ENCODE results near the gene MAP2K3. TPM values are rescaled to one million over a fixed set of nuclear protein-coding genes. Genes with fewer than 3 reads are reported as not detected.

The MAP2K3 gene
- total RNA-seq, 4 donors from 2014 or later = 44.4 to 148 (median 59.6) TPM

DNA sequence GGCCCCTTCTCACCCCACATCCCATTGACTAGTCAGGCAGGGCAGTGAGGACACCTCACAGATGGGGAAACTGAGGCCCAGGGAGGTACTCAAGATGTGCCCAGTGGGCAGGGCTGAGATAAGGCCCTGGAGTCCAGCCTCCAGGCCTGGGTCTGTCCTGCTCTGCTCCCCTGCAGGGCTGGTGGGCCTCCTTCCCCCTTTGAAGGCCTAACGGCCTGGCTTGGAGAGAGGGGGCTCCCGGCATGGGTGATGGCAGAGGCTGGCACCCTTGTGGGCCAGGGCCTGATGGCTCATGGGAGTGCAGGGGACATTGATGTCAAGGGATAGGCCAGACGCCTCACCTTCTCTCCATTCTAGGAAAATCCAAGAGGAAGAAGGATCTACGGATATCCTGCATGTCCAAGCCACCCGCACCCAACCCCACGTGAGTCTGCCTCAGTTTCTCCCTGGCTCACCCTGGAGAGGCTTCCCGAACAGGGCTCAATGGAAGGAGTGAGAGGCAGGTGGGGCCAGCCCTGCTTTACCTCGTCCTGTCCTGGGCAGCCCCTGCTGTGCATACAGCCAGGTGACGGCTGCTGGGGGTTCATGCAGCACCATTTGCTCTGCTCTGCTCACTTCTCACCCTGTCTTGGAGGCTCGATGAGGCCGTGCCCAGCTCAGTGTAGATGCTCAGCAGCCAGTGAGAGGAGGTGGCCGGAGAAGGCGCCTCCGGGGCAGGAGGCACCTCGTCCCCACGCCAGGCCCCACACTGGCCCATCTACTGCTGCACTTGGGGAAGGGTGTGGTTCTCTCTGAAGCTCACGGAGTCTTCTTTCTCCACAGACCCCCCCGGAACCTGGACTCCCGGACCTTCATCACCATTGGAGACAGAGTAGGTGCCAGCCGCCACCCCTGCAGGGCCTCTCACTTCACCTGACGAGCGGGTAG, 13.8 kb downstream of the MAP2K3 start:
- Histone ChIP-seq H3K27ac (no peak overlapping the region), H3K27me3 (no peaks in the 10 kb centered on the region), H3K4me3 (no peak overlapping the region), H3K36me3 (peaks cover 0 to 15% (median 4%) of the 10 kb centered on the region in 4 donors), H3K9me3 (no peaks in the 10 kb centered on the region), H3K4me1 (peaks cover 0 to 15% (median 2%) of the 10 kb centered on the region in 4 donors)
- no peak for TF ChIP-seq POLR2AphosphoS5 (IDR thresholded peaks at IDR 0.05)
- TF ChIP-seq EP300 (IDR thresholded peaks at IDR 0.05; ENCODE audit: low read depth) = no peak
- 73 to 100% methylated on average over 1 to 22 of the region's 22 CpGs for WGBS, 2 donors (ENCODE audit: low coverage in 1 of 2)
- intact Hi-C loops (cut with DNase I; ENCODE audit: low total_unique reads) (no loop called here), in situ Hi-C loops (cut with MboI; ENCODE audit: low pct_ligation_motif_present in 1 of 4, low pct_unique_long_range_greater_than_20kb in 1 of 4, low sequenced_read_pairs in 3 of 4) (no loop called here)
- no peak for DNase-seq

- H3K4me3 ChIP-seq = no peak overlapping the region
- no peak overlapping the region for H3K27ac ChIP-seq
- 61 to 62% methylated on average over 4 to 13 of the region's 13 CpGs for whole genome bisulfite sequencing, 2 donors (ENCODE audit: low coverage in 1 of 2)
- no peak for DNase-seq
- TF ChIP-seq, protein P1, sequence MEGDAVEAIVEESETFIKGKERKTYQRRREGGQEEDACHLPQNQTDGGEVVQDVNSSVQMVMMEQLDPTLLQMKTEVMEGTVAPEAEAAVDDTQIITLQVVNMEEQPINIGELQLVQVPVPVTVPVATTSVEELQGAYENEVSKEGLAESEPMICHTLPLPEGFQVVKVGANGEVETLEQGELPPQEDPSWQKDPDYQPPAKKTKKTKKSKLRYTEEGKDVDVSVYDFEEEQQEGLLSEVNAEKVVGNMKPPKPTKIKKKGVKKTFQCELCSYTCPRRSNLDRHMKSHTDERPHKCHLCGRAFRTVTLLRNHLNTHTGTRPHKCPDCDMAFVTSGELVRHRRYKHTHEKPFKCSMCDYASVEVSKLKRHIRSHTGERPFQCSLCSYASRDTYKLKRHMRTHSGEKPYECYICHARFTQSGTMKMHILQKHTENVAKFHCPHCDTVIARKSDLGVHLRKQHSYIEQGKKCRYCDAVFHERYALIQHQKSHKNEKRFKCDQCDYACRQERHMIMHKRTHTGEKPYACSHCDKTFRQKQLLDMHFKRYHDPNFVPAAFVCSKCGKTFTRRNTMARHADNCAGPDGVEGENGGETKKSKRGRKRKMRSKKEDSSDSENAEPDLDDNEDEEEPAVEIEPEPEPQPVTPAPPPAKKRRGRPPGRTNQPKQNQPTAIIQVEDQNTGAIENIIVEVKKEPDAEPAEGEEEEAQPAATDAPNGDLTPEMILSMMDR (IDR thresholded peaks at IDR 0.05) = no peak
- TF ChIP-seq EP300 (IDR thresholded peaks at IDR 0.05; ENCODE audit: low read depth) (no peak), POLR2A (IDR thresholded peaks at IDR 0.05) (no peak), POLR2AphosphoS5 (IDR thresholded peaks at IDR 0.05) (no peak)
- in situ Hi-C loops (cut with MboI; ENCODE audit: low pct_ligation_motif_present in 1 of 4, low pct_unique_long_range_greater_than_20kb in 1 of 4, low sequenced_read_pairs in 3 of 4) (no loop called here), intact Hi-C loops (cut with DNase I; ENCODE audit: low total_unique reads) (no loop called here)
- H3K36me3 ChIP-seq = peaks cover 0 to 15% (median 4%) of the 10 kb centered on the region in 4 donors
- H3K9me3 ChIP-seq = no peaks in the 10 kb centered on the region
- H3K4me1 ChIP-seq = peaks cover 0 to 15% (median 2%) of the 10 kb centered on the region in 4 donors
- H3K27me3 ChIP-seq = no peaks in the 10 kb centered on the region
Measured at GRCh38 chr17:21298983-21299519, 14.5 kb downstream of the MAP2K3 start.

- H3K4me3 ChIP-seq = no peak overlapping the region
- H3K27me3 ChIP-seq = no peaks in the 10 kb centered on the region
- intact Hi-C loops (cut with DNase I; ENCODE audit: low total_unique reads) = no loop called here
- peaks cover 0 to 11% (median 0%) of the 10 kb centered on the region in 4 donors for H3K4me1 ChIP-seq
- 59 to 70% methylated on average over 6 to 7 of the region's 7 CpGs for WGBS, 2 donors (ENCODE audit: low coverage in 1 of 2)
- no peak for DNase-seq
- H3K27ac ChIP-seq = no peak overlapping the region
- TF ChIP-seq EP300 (IDR thresholded peaks at IDR 0.05; ENCODE audit: low read depth) (no peak), POLR2AphosphoS5 (IDR thresholded peaks at IDR 0.05) (no peak), POLR2A (IDR thresholded peaks at IDR 0.05) (no peak)
- TF ChIP-seq, protein P1 (IDR thresholded peaks at IDR 0.05) = no peak
- H3K9me3 ChIP-seq = no peaks in the 10 kb centered on the region
- H3K36me3 ChIP-seq = peaks cover 0 to 15% (median 4%) of the 10 kb centered on the region in 4 donors
- in situ Hi-C loops (cut with MboI; ENCODE audit: low pct_ligation_motif_present in 1 of 4, low pct_unique_long_range_greater_than_20kb in 1 of 4, low sequenced_read_pairs in 3 of 4) = loop anchor here (25.0 kb wide), 3 partner anchors 212 to 487 kb away; no protein-coding TSS in a partner anchor
Measured at GRCh38 chr17:21299981-21300600, 15.6 kb downstream of the MAP2K3 start.

DNA sequence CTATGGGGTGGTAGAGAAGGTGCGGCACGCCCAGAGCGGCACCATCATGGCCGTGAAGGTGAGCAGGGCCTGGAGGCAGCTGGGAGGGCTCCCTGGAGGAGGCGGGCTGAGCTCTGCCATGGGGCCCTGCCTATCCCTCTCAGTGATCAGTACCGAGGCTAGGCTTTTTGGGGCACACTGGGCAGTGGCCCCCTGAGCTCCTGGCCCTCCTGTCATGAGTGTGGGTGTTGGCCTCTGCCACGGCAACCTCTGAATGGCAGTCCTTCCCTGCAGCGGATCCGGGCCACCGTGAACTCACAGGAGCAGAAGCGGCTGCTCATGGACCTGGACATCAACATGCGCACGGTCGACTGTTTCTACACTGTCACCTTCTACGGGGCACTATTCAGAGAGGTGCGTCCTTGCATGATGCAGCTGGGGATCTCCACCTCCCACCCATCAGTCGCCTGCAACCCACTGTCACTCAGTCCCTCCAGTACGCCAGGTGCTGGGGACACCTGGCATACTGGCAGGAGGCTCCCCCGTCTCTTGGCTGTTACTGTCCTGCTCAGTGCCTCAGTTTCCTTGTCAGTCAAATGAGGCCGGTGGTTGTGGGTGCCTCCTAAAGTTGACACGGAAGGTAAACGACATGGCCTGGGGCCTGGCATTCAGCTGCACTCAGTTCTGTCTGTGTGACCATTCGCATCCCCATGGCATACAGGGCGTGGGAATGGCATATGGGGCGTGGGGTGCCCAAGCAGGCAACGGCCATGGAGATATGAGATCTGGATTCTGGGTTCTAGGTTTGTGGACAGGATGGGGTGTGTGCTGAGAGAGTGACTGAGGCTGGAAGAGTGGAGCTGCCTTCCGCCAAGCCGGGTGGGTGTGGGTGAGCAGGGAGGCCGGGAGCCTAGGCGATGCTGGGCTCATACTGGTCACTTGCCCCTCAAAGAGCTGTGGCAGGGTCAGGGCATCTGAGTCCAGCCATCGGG, 16.4 kb downstream of the MAP2K3 start:
- Histone ChIP-seq H3K4me3 (no peak overlapping the region), H3K36me3 (peaks cover 0 to 15% (median 4%) of the 10 kb centered on the region in 4 donors), H3K4me1 (peaks cover 0 to 6% (median 0%) of the 10 kb centered on the region in 4 donors), H3K27ac (no peak overlapping the region), H3K27me3 (no peaks in the 10 kb centered on the region), H3K9me3 (no peaks in the 10 kb centered on the region)
- in situ Hi-C loops (cut with MboI; ENCODE audit: low pct_ligation_motif_present in 1 of 4, low pct_unique_long_range_greater_than_20kb in 1 of 4, low sequenced_read_pairs in 3 of 4) = loop anchor here (25.0 kb wide), 3 partner anchors 211 to 486 kb away; no protein-coding TSS in a partner anchor
- DNase-seq = no peak
- TF ChIP-seq EP300 (IDR thresholded peaks at IDR 0.05; ENCODE audit: low read depth) (no peak), POLR2A (IDR thresholded peaks at IDR 0.05) (no peak), POLR2AphosphoS5 (IDR thresholded peaks at IDR 0.05) (no peak)
- TF ChIP-seq, protein P1 (IDR thresholded peaks at IDR 0.05) = no peak
- intact Hi-C loops (cut with DNase I; ENCODE audit: low total_unique reads) = no loop called here
- 73 to 85% methylated on average over 14 to 31 of the region's 31 CpGs for WGBS, 2 donors (ENCODE audit: low coverage in 1 of 2)

Measured in transverse colon (tissue), 4 donors.